Uterus (tissue), 2 donors: ENCODE measurements around the gene MEF2A.

ENCODE experiments used
- POLR2A ChIP-seq, 2 donors: fragments of 450-650 bp; IDR thresholded peaks; one replicate each; pipeline ENCODE4 v1.6.1; 2016; ENCODE audit warnings: antibody characterized with exemption in 2 of 2, mild to moderate bottlenecking in 1 of 2, moderate library complexity in 1 of 2
- TF ChIP-seq, protein P1 (sequence below), 4 experiments: fragments of 200-600 bp in 2 of 4; fragments of 450-650 bp in 2 of 4; sonication (generic) in 2 of 4; IDR thresholded peaks; one replicate each; pipeline ENCODE4 v1.5.1; 2016 to 2019; ENCODE audit warnings: antibody characterized with exemption in 4 of 4, mild to moderate bottlenecking in 2 of 4, moderate library complexity in 1 of 4

DNA sequence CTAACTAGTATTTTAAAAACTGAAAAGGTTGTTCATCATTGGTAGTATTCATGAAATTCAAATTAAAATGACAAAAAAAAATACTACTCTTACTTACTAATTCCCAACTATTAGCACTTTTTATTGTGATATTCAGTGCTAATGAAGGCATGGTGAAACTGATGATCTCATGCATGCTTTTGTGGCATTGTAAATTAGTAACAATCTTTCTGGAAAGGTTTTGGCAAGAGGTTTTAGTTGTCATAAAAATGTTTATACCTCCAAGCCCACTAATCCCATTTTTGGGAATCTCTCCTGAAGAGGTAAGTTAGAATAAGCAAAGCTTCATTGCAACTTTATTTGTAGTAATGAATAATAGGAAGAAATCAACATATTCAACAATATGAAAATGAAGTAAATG, 114.5 kb downstream of the MEF2A start:
- TF ChIP-seq, protein P1, sequence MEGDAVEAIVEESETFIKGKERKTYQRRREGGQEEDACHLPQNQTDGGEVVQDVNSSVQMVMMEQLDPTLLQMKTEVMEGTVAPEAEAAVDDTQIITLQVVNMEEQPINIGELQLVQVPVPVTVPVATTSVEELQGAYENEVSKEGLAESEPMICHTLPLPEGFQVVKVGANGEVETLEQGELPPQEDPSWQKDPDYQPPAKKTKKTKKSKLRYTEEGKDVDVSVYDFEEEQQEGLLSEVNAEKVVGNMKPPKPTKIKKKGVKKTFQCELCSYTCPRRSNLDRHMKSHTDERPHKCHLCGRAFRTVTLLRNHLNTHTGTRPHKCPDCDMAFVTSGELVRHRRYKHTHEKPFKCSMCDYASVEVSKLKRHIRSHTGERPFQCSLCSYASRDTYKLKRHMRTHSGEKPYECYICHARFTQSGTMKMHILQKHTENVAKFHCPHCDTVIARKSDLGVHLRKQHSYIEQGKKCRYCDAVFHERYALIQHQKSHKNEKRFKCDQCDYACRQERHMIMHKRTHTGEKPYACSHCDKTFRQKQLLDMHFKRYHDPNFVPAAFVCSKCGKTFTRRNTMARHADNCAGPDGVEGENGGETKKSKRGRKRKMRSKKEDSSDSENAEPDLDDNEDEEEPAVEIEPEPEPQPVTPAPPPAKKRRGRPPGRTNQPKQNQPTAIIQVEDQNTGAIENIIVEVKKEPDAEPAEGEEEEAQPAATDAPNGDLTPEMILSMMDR (IDR thresholded peaks at IDR 0.05): no peak
- TF ChIP-seq POLR2A (IDR thresholded peaks at IDR 0.05): no peak
